ENCODE measurements around the gene EPS8L2.
A peak's percentile ranks its signal among the peaks of the same experiment; 100 is the strongest.

DNA sequence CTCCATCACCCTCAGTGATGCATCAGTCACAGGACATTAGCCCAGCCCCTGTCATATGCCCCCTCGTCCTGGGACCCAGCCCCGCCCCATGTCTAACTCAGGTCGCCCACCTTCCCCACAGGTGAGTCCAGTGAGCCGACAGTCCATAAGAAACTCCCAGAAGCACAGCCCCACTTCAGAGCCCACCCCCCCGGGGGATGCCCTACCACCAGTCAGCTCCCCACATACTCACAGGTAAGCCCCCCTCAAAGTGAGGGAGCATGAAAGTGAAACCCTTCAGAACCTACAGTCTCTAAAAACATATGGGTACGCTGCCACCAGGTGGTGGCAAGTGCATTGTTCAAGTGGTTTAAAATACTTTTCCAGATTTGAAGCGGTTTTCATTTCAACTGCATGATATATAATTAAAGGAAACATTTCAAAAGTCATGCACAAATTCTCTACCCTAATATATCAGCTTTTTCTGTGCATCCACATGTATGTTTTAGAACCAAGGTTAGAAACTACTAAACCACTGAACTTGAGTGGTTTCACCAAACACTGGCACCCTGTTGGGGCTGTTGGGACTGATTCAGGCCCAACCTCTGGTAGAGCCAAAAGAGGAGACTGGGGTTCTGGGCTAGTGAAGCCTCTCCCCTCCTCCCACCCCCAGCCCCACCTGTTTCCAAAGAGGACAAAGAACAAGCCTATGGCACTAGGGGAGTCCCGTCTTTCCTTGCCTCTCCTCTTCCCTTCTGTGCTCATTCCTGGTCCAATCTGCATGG, 17.3 kb downstream of the EPS8L2 start:
- TF ChIP-seq EZH2 (IDR thresholded peaks at IDR 0.05; ENCODE audit: borderline replicate concordance, low read depth, low read length, poor library complexity, severe bottlenecking): no peak
- TF ChIP-seq, protein P1, sequence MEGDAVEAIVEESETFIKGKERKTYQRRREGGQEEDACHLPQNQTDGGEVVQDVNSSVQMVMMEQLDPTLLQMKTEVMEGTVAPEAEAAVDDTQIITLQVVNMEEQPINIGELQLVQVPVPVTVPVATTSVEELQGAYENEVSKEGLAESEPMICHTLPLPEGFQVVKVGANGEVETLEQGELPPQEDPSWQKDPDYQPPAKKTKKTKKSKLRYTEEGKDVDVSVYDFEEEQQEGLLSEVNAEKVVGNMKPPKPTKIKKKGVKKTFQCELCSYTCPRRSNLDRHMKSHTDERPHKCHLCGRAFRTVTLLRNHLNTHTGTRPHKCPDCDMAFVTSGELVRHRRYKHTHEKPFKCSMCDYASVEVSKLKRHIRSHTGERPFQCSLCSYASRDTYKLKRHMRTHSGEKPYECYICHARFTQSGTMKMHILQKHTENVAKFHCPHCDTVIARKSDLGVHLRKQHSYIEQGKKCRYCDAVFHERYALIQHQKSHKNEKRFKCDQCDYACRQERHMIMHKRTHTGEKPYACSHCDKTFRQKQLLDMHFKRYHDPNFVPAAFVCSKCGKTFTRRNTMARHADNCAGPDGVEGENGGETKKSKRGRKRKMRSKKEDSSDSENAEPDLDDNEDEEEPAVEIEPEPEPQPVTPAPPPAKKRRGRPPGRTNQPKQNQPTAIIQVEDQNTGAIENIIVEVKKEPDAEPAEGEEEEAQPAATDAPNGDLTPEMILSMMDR (conservative IDR thresholded peaks at IDR 0.05; ENCODE audit: low read depth, low read length): peak; percentile 65

Data from A673 (cell line).